PC-9 (cell line): ENCODE results near the gene CD1D. TPM values are rescaled to one million over a fixed set of nuclear protein-coding genes. Genes with fewer than 3 reads are reported as not detected.

Source experiments
- BruUV-seq: library from RNA; stranded (reverse); fragments of 400-500 nt; replicated peaks from 2 replicates; lab custom pipeline; 2021; lab: Mats Ljungman, UMichigan
- CTCF ChIA-PET: fragments of 300-600 bp; sonication (Branson Sonifier 250); formaldehyde crosslinking; loops from one replicate; lab custom pipeline; 2022; ENCODE audit warnings: antibody characterized with exemption; lab: Charles Lee
- POLR2A ChIA-PET: fragments of 300-600 bp; sonication (Branson Sonifier 250); formaldehyde crosslinking; loops from one replicate; lab custom pipeline; 2022; ENCODE audit warnings: antibody characterized with exemption; ENCODE audit not compliant: unreplicated experiment; lab: Charles Lee
- DNase-seq, 2 experiments: peaks; one replicate each; pipeline versions ENCODE4 v3.0.0 to v3.0.0-alpha.2; 2015 to 2022; ENCODE audit warnings: mixed read lengths in 1 of 2
- H2AFZ ChIP-seq: fragments of 200-600 bp; sonication (generic); 2 replicates; pipeline ENCODE4 v1.8.1; 2017; ENCODE audit warnings: antibody characterized with exemption
- H3F3A ChIP-seq: fragments of 200-600 bp; sonication (generic); 2 replicates; pipeline ENCODE4 v1.8.1; 2017; ENCODE audit warnings: antibody characterized with exemption, mild to moderate bottlenecking, low read depth; ENCODE audit not compliant: insufficient read depth
- H3K27ac ChIP-seq: fragments of 200-600 bp; sonication (generic); 2 replicates; pipeline ENCODE4 v1.6.1; 2016; ENCODE audit warnings: mixed run types
- H3K27me3 ChIP-seq: fragments of 200-600 bp; sonication (generic); 2 replicates; pipeline ENCODE4 v1.6.1; 2016; ENCODE audit warnings: low read depth, mixed run types; ENCODE audit not compliant: insufficient read depth
- H3K36me3 ChIP-seq: fragments of 200-600 bp; sonication (generic); 2 replicates; pipeline ENCODE4 v1.6.1; 2016; ENCODE audit warnings: low read depth, mixed run types
- H3K4me1 ChIP-seq: fragments of 200-600 bp; sonication (generic); replicated peaks from 2 replicates; pipeline ENCODE4 v1.6.1; 2016; ENCODE audit warnings: mixed run types; ENCODE audit not compliant: insufficient read depth
- H3K4me2 ChIP-seq: fragments of 200-600 bp; sonication (generic); 2 replicates; pipeline ENCODE4 v1.6.1; 2017; ENCODE audit warnings: mixed run types
- H3K4me3 ChIP-seq: fragments of 200-600 bp; sonication (generic); 2 replicates; pipeline ENCODE4 v1.6.1; 2016; ENCODE audit warnings: mixed run types
- H3K79me2 ChIP-seq: fragments of 200-600 bp; sonication (generic); 2 replicates; pipeline ENCODE4 v1.6.1; 2017; ENCODE audit warnings: low read depth, mixed run types
- H3K9me2 ChIP-seq: fragments of 200-600 bp; sonication (generic); 2 replicates; pipeline ENCODE4 v1.8.1; 2017; ENCODE audit warnings: mild to moderate bottlenecking; ENCODE audit not compliant: insufficient read depth
- H3K9me3 ChIP-seq: fragments of 200-600 bp; sonication (generic); 2 replicates; pipeline ENCODE4 v1.8.1; 2016; ENCODE audit warnings: low read depth; ENCODE audit not compliant: insufficient read depth
- H4K20me1 ChIP-seq: fragments of 200-600 bp; sonication (generic); 2 replicates; pipeline ENCODE4 v1.8.1; 2017; ENCODE audit not compliant: insufficient read depth
- CTCF ChIP-seq: fragments of 200-600 bp; sonication (generic); conservative IDR thresholded peaks from 2 replicates; pipeline ENCODE4 v1.6.1; 2017; ENCODE audit warnings: mixed run types, antibody characterized with exemption, mild to moderate bottlenecking, moderate library complexity
- EZH2 ChIP-seq: fragments of 200-600 bp; sonication (generic); IDR thresholded peaks from 2 replicates; pipeline ENCODE4 v1.8.0; 2017; ENCODE audit warnings: antibody characterized with exemption, low read depth
- intact Hi-C: fragments of 100-400 bp; cut with micrococcal nuclease; formaldehyde crosslinking; loops from one replicate; pipeline ENCODE4 v1.10.0; 2022; ENCODE audit not compliant: unreplicated experiment
- total RNA-seq: library from RNA; stranded (reverse); gene quantifications from 2 replicates; pipeline ENCODE4 v1.2.3, GENCODE V29; 2021

The CD1D gene
- total RNA-seq, 1 experiment from 2014 or later, result not detected

- TF ChIP-seq CTCF, result no peak
- TF ChIP-seq EZH2, result no peak
- CTCF ChIA-PET, result no interaction called here
- H3K9me3 ChIP-seq, result no peaks in the 10 kb centered on the region
These were observed 5.5 kb downstream of the CD1D start for GRCh38 chr1:158186180-158186579.

DNA sequence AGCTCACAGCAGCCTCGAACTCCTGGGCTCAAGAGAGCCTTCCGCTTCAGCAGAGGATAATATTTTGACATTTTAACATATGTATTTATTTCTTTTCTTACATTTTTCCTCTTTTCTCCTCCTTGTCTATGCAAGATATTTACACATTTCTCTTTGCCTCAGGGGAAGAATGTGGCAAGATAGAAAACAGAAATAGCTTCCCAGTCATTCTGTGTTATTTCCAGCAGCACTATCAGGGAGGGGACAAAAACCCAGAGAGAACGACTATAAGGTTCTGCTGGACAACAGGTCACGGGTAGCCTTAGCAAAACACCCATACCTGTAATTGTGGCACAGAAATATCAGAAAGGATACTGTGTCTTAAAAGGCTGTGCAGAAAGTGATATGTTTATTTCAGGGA is 7.9 kb downstream of the CD1D start:
- H3F3A ChIP-seq, result no peaks in the 10 kb centered on the region
- POLR2A ChIA-PET, result no interaction called here
- no TSS peak for BruUV-seq

More at GRCh38 chr1:158186180-158186579, 5.5 kb downstream of the CD1D start:
- Histone ChIP-seq H4K20me1 (no peaks in the 10 kb centered on the region), H3K36me3 (no peaks in the 10 kb centered on the region), H3F3A (no peaks in the 10 kb centered on the region), H2AFZ (no peak overlapping the region), H3K27me3 (peaks cover 35% of the 10 kb centered on the region), H3K4me1 (no peaks in the 10 kb centered on the region), H3K27ac (no peak overlapping the region), H3K9me2 (no peaks in the 10 kb centered on the region), H3K4me3 (no peak overlapping the region), H3K4me2 (no peak overlapping the region), H3K79me2 (no peaks in the 10 kb centered on the region)
- DNase-seq, result no peak
- BruUV-seq, result no TSS peak
- intact Hi-C loops, result no loop called here
- POLR2A ChIA-PET, result no interaction called here

GRCh38 chr1:158189624-158190023 is 8.9 kb downstream of the CD1D start:
- no peaks in the 10 kb centered on the region for H3F3A ChIP-seq
- no peaks in the 10 kb centered on the region for H3K9me3 ChIP-seq
- no peaks in the 10 kb centered on the region for H3K4me1 ChIP-seq
- ChIA-PET POLR2A (no interaction called here), CTCF (no interaction called here)
- H3K4me3 ChIP-seq, result no peak overlapping the region
- H3K79me2 ChIP-seq, result no peaks in the 10 kb centered on the region
- no peak for DNase-seq
- no TSS peak for BruUV-seq
- no peak overlapping the region for H2AFZ ChIP-seq
- H3K27me3 ChIP-seq, result peaks cover 15% of the 10 kb centered on the region
- H3K9me2 ChIP-seq, result no peaks in the 10 kb centered on the region
- no peaks in the 10 kb centered on the region for H3K36me3 ChIP-seq
- TF ChIP-seq CTCF (no peak), EZH2 (no peak)
- H4K20me1 ChIP-seq, result no peaks in the 10 kb centered on the region
- no peak overlapping the region for H3K27ac ChIP-seq
- intact Hi-C loops, result no loop called here
- H3K4me2 ChIP-seq, result no peak overlapping the region

More for the DNA sequence above, 7.9 kb downstream of the CD1D start:
- Histone ChIP-seq H3K27ac (no peak overlapping the region), H3K9me3 (no peaks in the 10 kb centered on the region), H2AFZ (no peak overlapping the region), H3K4me1 (no peaks in the 10 kb centered on the region), H4K20me1 (no peaks in the 10 kb centered on the region), H3K4me2 (no peak overlapping the region), H3K79me2 (no peaks in the 10 kb centered on the region), H3K9me2 (no peaks in the 10 kb centered on the region), H3K27me3 (peaks cover 17% of the 10 kb centered on the region), H3K36me3 (no peaks in the 10 kb centered on the region), H3K4me3 (no peak overlapping the region)
- CTCF ChIA-PET, result no interaction called here
- no peak for DNase-seq
- intact Hi-C loops, result no loop called here
- TF ChIP-seq EZH2 (no peak), CTCF (no peak)
